ENCODE results near the gene PRRT1.

The PRRT1 gene

DNA sequence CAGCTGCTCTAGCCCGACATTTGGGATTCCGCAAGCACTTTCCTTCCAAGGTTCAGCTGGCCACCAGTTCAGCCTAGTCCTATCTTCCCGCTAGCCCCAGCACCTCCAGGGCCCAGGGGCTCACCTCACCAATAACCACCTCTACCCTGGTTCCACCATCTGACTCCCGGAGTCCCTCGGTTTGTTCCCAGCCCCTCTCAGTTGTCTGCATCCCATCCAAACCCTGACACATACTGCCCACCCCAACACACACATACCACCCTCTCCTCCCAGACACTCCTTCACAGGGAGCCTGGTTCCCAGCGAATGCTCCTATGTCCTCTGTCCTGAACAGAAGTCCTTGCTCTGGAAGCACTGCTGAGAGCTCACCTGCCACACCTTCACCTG is 43.0 kb downstream of the PRRT1 start:
- H2BK120ac ChIP-seq (ENCODE audit: insufficient read depth, low read length, poor library complexity): no peak overlapping the region
- no peak overlapping the region for H3K4ac ChIP-seq (ENCODE audit: low read depth, low read length)
- H2AFZ ChIP-seq (ENCODE audit: insufficient read depth, low read length, poor library complexity): no peak overlapping the region
- no peak overlapping the region for H4K8ac ChIP-seq (ENCODE audit: low read depth, low read length)
- no CpG with 5 or more reads among the region's 6 CpGs for WGBS (ENCODE audit: extremely low coverage, insufficient coverage, insufficient read length)
- no peak overlapping the region for H3K4me3 ChIP-seq (ENCODE audit: low read depth, low read length)
- H3K4me2 ChIP-seq (ENCODE audit: low read length): no peak overlapping the region
- H3K36me3 ChIP-seq (ENCODE audit: control insufficient read depth in 1 of 2, insufficient read depth in 2 of 2, low read length in 2 of 2): peaks cover 2 to 3% of the 10 kb centered on the region in 2 experiments
- no peaks in the 10 kb centered on the region for H3K4me1 ChIP-seq (ENCODE audit: control insufficient read depth in 1 of 2, insufficient read depth in 2 of 2, low read length in 2 of 2)
- H3K23ac ChIP-seq (ENCODE audit: low read length): peak overlapping the region; percentile 47
- no peak overlapping the region for H4K91ac ChIP-seq (ENCODE audit: low read depth, low read length)
- H2BK5ac ChIP-seq (ENCODE audit: low read depth, low read length, poor library complexity): no peak overlapping the region
- H3K9ac ChIP-seq (ENCODE audit: low read length): no peak overlapping the region
- no peak overlapping the region for H3K18ac ChIP-seq (ENCODE audit: low read length)
- H2BK12ac ChIP-seq (ENCODE audit: low read length): no peak overlapping the region
- H3K27me3 ChIP-seq (ENCODE audit: insufficient read depth, low read length): no peaks in the 10 kb centered on the region
- no peak overlapping the region for H4K12ac ChIP-seq (ENCODE audit: low read depth, low read length)
- no peak for DNase-seq
- H2AK5ac ChIP-seq (ENCODE audit: low read length): no peak overlapping the region
- no peaks in the 10 kb centered on the region for H3K79me1 ChIP-seq (ENCODE audit: low read length)
- H3K14ac ChIP-seq (ENCODE audit: low read length): no peak overlapping the region
- no peak overlapping the region for H3K27ac ChIP-seq (ENCODE audit: low read depth, low read length)
- peaks cover 2% of the 10 kb centered on the region for H3K9me3 ChIP-seq (ENCODE audit: insufficient read depth, low read depth, low read length)
- H3K79me2 ChIP-seq (ENCODE audit: control insufficient read depth, insufficient read depth, low read length, poor library complexity): no peaks in the 10 kb centered on the region

GRCh38 chr6:32108094-32108627 is 43.6 kb downstream of the PRRT1 start:
- H3K23ac ChIP-seq (ENCODE audit: low read length): no peak overlapping the region
- H2AK5ac ChIP-seq (ENCODE audit: low read length): no peak overlapping the region
- no peak overlapping the region for H2BK5ac ChIP-seq (ENCODE audit: low read depth, low read length, poor library complexity)
- no peak overlapping the region for H3K4ac ChIP-seq (ENCODE audit: low read depth, low read length)
- no peak overlapping the region for H3K27ac ChIP-seq (ENCODE audit: low read depth, low read length)
- no peaks in the 10 kb centered on the region for H3K27me3 ChIP-seq (ENCODE audit: insufficient read depth, low read length)
- no peak overlapping the region for H2AFZ ChIP-seq (ENCODE audit: insufficient read depth, low read length, poor library complexity)
- H3K9ac ChIP-seq (ENCODE audit: low read length): no peak overlapping the region
- H3K79me2 ChIP-seq (ENCODE audit: control insufficient read depth, insufficient read depth, low read length, poor library complexity): no peaks in the 10 kb centered on the region
- no peak overlapping the region for H4K8ac ChIP-seq (ENCODE audit: low read depth, low read length)
- H3K4me2 ChIP-seq (ENCODE audit: low read length): no peak overlapping the region
- WGBS (ENCODE audit: extremely low coverage, insufficient coverage, insufficient read length): no CpG with 5 or more reads among the region's 15 CpGs
- no peak overlapping the region for H3K14ac ChIP-seq (ENCODE audit: low read length)
- H2BK12ac ChIP-seq (ENCODE audit: low read length): no peak overlapping the region
- H3K4me3 ChIP-seq (ENCODE audit: low read depth, low read length): no peak overlapping the region
- no peak for DNase-seq
- H3K18ac ChIP-seq (ENCODE audit: low read length): no peak overlapping the region
- no peak overlapping the region for H4K12ac ChIP-seq (ENCODE audit: low read depth, low read length)
- H3K79me1 ChIP-seq (ENCODE audit: low read length): no peaks in the 10 kb centered on the region
- no peak overlapping the region for H4K91ac ChIP-seq (ENCODE audit: low read depth, low read length)
- H3K4me1 ChIP-seq (ENCODE audit: control insufficient read depth in 1 of 2, insufficient read depth in 2 of 2, low read length in 2 of 2): no peaks in the 10 kb centered on the region
- H2BK120ac ChIP-seq (ENCODE audit: insufficient read depth, low read length, poor library complexity): no peak overlapping the region
- peaks cover 2% of the 10 kb centered on the region for H3K9me3 ChIP-seq (ENCODE audit: insufficient read depth, low read depth, low read length)
- peaks cover 2 to 3% of the 10 kb centered on the region in 2 experiments for H3K36me3 ChIP-seq (ENCODE audit: control insufficient read depth in 1 of 2, insufficient read depth in 2 of 2, low read length in 2 of 2)

- Histone ChIP-seq H4K91ac (ENCODE audit: low read depth, low read length) (no peak overlapping the region), H3K79me1 (ENCODE audit: low read length) (no peaks in the 10 kb centered on the region), H3K27me3 (ENCODE audit: insufficient read depth, low read length) (no peaks in the 10 kb centered on the region), H4K8ac (ENCODE audit: low read depth, low read length) (no peak overlapping the region), H3K4me2 (ENCODE audit: low read length) (no peak overlapping the region), H3K9ac (ENCODE audit: low read length) (no peak overlapping the region), H3K4me1 (ENCODE audit: control insufficient read depth in 1 of 2, insufficient read depth in 2 of 2, low read length in 2 of 2) (no peaks in the 10 kb centered on the region), H3K27ac (ENCODE audit: low read depth, low read length) (no peak overlapping the region), H3K14ac (ENCODE audit: low read length) (no peak overlapping the region), H3K9me3 (ENCODE audit: insufficient read depth, low read depth, low read length) (peaks cover 2% of the 10 kb centered on the region), H2AK5ac (ENCODE audit: low read length) (no peak overlapping the region), H2BK5ac (ENCODE audit: low read depth, low read length, poor library complexity) (no peak overlapping the region), H3K79me2 (ENCODE audit: control insufficient read depth, insufficient read depth, low read length, poor library complexity) (no peaks in the 10 kb centered on the region), H3K4ac (ENCODE audit: low read depth, low read length) (no peak overlapping the region), H2AFZ (ENCODE audit: insufficient read depth, low read length, poor library complexity) (no peak overlapping the region), H3K23ac (ENCODE audit: low read length) (no peak overlapping the region), H2BK12ac (ENCODE audit: low read length) (no peak overlapping the region), H3K18ac (ENCODE audit: low read length) (no peak overlapping the region), H4K12ac (ENCODE audit: low read depth, low read length) (no peak overlapping the region), H3K36me3 (ENCODE audit: control insufficient read depth in 1 of 2, insufficient read depth in 2 of 2, low read length in 2 of 2) (peaks cover 1 to 2% of the 10 kb centered on the region in 2 experiments), H3K4me3 (ENCODE audit: low read depth, low read length) (no peak overlapping the region), H2BK120ac (ENCODE audit: insufficient read depth, low read length, poor library complexity) (no peak overlapping the region)
- WGBS (ENCODE audit: extremely low coverage, insufficient coverage, insufficient read length): no CpG with 5 or more reads among the region's 1 CpG
- no peak for DNase-seq
Measured at GRCh38 chr6:32107406-32107805, 44.3 kb downstream of the PRRT1 start.

GRCh38 chr6:32105433-32105832 is 46.3 kb downstream of the PRRT1 start:
- H2BK5ac ChIP-seq (ENCODE audit: low read depth, low read length, poor library complexity): no peak overlapping the region
- H3K36me3 ChIP-seq (ENCODE audit: control insufficient read depth in 1 of 2, insufficient read depth in 2 of 2, low read length in 2 of 2): no peaks in the 10 kb centered on the region
- H3K9me3 ChIP-seq (ENCODE audit: insufficient read depth, low read depth, low read length): peaks cover under 1% of the 10 kb centered on the region
- no peak overlapping the region for H3K9ac ChIP-seq (ENCODE audit: low read length)
- no peak overlapping the region for H3K27ac ChIP-seq (ENCODE audit: low read depth, low read length)
- H3K23ac ChIP-seq (ENCODE audit: low read length): no peak overlapping the region
- WGBS (ENCODE audit: extremely low coverage, insufficient coverage, insufficient read length): no CpG with 5 or more reads among the region's 4 CpGs
- H3K4ac ChIP-seq (ENCODE audit: low read depth, low read length): no peak overlapping the region
- H2AFZ ChIP-seq (ENCODE audit: insufficient read depth, low read length, poor library complexity): no peak overlapping the region
- H3K4me1 ChIP-seq (ENCODE audit: control insufficient read depth in 1 of 2, insufficient read depth in 2 of 2, low read length in 2 of 2): no peaks in the 10 kb centered on the region
- H3K4me3 ChIP-seq (ENCODE audit: low read depth, low read length): no peak overlapping the region
- H3K14ac ChIP-seq (ENCODE audit: low read length): no peak overlapping the region
- no peak overlapping the region for H4K12ac ChIP-seq (ENCODE audit: low read depth, low read length)
- H4K91ac ChIP-seq (ENCODE audit: low read depth, low read length): no peak overlapping the region
- H2BK120ac ChIP-seq (ENCODE audit: insufficient read depth, low read length, poor library complexity): no peak overlapping the region
- no peak overlapping the region for H4K8ac ChIP-seq (ENCODE audit: low read depth, low read length)
- no peak overlapping the region for H3K4me2 ChIP-seq (ENCODE audit: low read length)
- no peak overlapping the region for H2AK5ac ChIP-seq (ENCODE audit: low read length)
- no peaks in the 10 kb centered on the region for H3K27me3 ChIP-seq (ENCODE audit: insufficient read depth, low read length)
- no peak overlapping the region for H2BK12ac ChIP-seq (ENCODE audit: low read length)
- no peak overlapping the region for H3K18ac ChIP-seq (ENCODE audit: low read length)
- H3K79me1 ChIP-seq (ENCODE audit: low read length): no peaks in the 10 kb centered on the region
- no peaks in the 10 kb centered on the region for H3K79me2 ChIP-seq (ENCODE audit: control insufficient read depth, insufficient read depth, low read length, poor library complexity)
- no peak for DNase-seq

All from trophoblast cell (in vitro differentiated cells and primary cell).